RPMI8226 (cell line): ENCODE measurements around the gene ZNF391.
"Not testable (repeated sequence)": the region's sequence is repeated elsewhere in the genome, so short reads cannot be mapped to it uniquely, and the experiment has no call there.

Experiments used
- DNase-seq: peaks from one replicate; pipeline ENCODE4 v3.0.0-alpha.2; 2015

ZNF391 gene

DNA sequence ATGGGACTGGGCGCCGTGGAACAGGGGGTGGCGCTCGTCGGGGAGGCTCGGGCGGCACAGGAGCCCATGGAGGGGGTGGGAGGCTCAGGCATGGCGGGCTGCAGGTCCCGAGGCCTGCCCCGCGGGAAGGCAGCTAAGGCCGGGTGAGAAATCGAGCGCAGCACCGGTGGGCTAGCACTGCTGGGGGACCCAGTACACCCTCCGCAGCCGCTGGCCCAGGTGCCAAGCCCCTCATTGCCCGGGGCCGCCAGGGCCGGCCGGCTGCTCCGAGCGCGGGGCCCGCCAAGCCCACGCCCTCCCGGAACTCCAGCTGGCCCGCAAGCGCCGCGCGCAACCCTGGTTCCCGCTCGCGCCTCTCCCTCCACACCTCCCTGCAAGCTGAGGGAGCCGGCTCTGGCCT is 36.3 kb downstream of the ZNF391 start:
- not testable (repeated sequence) for DNase-seq

DNA sequence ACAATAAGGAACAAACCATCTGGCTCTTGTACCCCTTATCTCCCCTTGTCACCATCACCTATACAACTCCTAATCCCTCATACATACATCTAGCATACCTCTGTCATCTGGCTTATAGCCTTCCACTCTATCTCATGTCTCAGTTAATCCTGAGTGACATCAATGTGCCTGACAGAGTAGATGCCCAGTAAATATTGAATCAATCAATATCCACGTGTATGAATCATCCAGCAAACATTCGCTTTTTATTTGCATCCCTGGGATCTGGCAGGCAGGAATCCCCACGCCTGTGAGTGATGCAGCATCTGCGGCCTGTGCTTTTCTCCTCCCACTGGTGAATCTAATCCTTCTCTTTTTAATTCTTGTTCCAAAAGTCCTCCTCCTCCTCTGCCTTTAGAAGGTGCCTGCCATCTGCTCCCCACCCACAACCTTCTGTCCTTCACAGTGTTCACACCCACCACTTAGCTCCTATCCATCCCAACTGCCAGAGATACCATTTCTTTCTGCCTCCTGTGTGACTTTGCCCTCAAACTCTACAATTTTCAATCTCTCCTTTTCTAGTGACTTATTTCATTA is 37.6 kb downstream of the ZNF391 start:
- no peak for DNase-seq

DNA sequence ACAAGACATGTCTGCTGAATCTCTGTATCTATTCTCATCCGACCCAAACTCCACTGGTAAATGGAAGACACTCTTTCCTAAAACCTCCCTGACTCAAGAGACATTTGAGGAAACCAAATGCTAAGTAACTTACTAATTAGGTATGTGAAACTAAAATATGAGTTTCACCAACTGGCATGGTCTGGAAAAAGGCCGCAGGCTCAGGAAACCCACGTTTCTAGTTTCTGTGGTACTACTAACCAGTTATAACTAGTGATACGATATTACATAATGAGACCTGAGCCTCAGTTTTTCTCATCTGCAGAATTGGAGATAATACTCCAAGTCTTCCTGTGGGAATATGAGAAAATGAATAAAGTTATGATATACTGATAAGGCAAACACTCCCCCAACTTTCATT is 39.9 kb downstream of the ZNF391 start:
- DNase-seq: no peak

DNA sequence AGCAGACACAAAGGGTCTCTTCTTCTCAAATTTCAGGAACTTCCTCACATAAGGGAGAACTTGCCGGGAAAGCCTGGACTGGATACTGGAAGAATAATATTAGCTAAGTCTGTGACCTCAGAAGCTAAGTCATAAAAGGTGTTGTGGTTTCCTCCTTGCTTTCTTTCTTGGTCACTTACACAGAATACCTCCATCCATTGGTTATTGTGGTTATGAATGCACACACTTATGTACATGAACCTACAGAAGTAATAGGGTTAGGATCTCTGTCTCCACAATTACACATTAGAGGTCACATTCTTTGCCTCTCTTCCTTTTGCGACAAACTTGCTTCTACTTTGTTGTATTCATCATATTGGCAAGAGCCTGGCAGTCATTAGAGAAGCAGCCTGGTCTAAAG is 40.4 kb downstream of the ZNF391 start:
- DNase-seq: no peak

DNA sequence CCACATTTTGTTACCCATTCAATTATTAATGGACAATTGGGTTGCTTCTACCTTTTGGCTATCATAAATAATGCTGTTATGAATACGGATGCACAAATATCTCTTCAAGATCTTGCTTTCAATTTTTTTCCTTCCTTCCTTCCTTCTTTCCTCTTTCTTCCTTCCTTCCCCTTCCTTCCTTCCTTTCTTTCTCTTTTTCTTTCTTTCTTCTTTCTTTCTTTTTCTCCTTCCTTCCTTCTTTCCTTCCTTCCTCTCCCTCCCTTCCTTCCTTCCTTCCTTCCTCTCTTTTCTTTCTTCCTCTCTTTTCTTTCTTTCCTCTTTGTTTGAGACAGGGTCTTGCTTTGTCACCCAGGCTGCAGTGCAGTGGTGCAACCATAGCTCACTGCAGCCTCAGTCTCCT is 45.2 kb downstream of the ZNF391 start:
- no peak for DNase-seq

DNA sequence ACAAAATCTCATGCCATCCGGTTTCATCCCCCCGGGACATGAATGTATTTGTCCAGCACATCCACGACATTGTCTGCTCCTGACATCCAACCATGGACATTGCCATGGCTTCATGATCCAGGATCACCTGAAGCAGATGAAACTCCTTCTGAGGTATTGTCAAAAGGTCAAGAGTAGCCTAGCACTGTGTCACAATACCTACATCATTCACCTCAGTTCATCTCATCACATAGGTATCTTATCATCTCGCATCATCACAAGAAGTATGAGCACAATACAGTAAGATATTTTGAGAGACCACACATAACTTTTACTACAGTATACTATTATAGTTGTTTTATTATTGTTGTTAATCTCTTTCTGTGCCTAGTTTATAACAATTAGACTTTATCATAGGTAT is 50.8 kb downstream of the ZNF391 start:
- no peak for DNase-seq

DNA sequence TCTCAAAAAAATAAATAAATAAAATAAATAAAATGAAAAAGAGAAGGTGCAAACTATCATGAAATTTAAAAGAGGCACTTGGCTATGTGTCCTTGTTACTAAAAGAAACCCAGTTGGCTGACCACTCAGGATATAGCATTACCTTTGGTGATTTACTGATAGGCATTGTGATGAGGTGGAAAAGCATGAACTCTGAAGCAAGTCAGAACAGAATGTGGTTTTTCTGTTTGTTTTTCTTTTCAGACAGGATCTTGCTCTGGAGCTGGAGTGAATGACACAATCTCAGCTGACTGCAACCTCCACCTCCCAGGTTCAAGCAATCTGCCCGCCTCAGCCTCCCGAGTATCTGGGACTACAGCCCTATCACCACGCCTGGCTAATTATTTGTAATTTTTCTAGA is 52.4 kb downstream of the ZNF391 start:
- no peak for DNase-seq

DNA sequence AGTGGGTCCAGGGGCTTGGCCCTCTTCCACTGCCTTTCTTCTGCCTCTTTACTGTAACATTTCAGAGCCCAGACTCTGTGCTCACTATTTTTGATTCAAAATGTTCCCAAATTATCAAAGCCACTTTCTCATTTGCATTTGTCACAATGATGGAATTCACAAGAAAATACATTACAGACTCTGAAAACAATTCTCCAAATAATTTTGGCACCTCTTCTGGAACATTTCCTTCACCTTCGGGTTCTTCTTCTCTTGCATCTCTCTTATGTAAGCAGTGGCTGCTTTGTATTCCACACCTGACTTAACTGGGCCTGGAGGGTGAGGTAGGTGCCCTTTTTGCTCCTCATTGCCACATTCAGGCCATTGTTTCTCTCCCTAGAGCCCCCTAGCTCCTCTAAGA is 54.4 kb downstream of the ZNF391 start:
- DNase-seq: no peak

DNA sequence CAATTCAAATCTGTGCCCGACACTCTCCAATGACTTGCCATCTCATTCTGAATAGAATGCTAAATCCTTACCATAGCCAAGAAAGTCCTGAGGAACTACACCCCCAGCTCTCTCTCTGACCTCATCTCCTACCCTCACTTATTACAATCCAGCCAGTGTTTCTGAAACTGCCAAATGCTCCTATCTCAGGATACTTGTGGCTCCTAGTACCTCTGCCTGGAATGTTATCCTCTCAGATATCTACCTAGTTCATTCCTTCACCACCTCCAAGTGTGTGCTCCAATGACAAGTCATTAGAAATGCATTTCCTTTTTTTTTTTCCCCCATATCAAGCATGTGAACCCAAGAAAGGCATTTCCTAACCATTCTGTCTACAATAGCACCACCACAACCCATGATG is 59.9 kb downstream of the ZNF391 start:
- no peak for DNase-seq

DNA sequence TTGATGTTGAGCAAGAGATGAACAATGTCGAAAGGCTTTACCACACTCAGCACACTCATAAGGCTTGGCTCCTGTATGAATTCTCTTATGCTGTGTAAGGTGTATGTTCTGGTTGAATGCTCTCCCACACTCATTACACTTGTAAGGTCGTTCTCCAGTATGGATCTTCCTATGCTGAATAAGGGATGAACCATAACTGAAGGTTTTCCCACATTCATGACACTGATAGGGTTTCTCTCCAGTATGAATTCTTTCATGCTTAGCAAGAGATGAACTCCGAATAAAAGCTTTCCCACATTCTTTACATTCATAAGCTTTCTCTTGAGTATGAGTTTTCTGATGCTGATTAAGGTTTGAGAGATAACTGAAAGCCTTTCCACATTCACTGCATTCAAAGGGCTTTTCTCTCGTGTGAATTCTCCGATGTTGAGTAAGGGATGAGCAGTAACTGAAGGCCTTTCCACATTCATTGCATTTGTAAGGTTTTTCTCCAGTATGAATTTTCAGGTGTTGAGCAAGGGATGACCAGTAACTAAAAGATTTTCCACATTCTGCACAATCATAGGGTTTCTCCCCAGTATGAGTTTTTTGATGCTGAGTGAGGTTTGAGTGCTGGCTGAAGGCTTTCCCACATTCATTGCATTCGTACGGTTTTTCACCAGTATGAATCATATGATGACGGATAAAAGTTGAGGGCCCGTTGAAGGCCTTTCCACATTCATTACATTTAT is 63.3 kb downstream of the ZNF391 start:
- DNase-seq: no peak

DNA sequence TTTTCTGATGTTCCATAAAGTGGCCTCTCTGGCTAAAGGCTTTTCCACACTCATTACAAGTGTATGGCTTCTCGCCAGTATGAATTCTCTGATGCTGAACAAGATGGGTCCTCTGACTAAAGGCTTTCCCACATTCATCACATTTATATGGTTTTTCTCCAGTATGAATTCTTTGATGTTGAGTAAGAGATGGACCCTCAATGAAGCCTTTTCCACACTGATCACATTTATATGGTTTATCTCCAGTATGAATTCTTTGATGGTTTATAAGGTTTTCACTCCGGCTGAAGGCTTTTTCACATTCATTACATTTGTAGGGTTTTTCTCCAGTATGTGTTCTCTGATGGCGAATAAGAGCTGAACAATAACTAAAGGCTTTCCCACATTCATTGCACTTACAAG is 63.9 kb downstream of the ZNF391 start:
- no peak for DNase-seq
